HEK293T (cell line): ENCODE measurements around the gene ATP8A2.

Experiments
- CTCF ChIA-PET: fragments of 350-600 bp; formaldehyde crosslinking; extraction: SDS; loops from one replicate; lab custom pipeline; 2021; ENCODE audit warnings: antibody characterized with exemption, inconsistent platforms; lab: Yijun Ruan, JAX
- POLR2A ChIA-PET: fragments of 350-600 bp; formaldehyde crosslinking; extraction: SDS; loops from one replicate; lab custom pipeline; 2020; ENCODE audit warnings: antibody characterized with exemption, inconsistent platforms; lab: Yijun Ruan, JAX
- DNase-seq: peaks from one replicate; pipeline ENCODE4 v3.0.0; 2012; ENCODE audit warnings: mixed read lengths; ENCODE audit errors: extremely low spot score
- ARNT ChIP-seq: fragments of 450-650 bp; IDR thresholded peaks from 2 replicates; pipeline ENCODE4 v1.6.1; 2017; ENCODE audit warnings: mild to moderate bottlenecking
- BHLHE40 ChIP-seq: fragments of 450-650 bp; IDR thresholded peaks from 2 replicates; pipeline ENCODE4 v1.6.1; 2016; ENCODE audit warnings: mild to moderate bottlenecking, moderate library complexity, borderline replicate concordance
- CTBP1 ChIP-seq: fragments of 450-650 bp; IDR thresholded peaks from 2 replicates; pipeline ENCODE4 v1.6.1; 2016; ENCODE audit warnings: borderline replicate concordance
- ELF4 ChIP-seq: fragments of 450-650 bp; IDR thresholded peaks from 2 replicates; pipeline ENCODE4 v1.6.1; 2017; ENCODE audit warnings: antibody characterized with exemption
- FOXA1 ChIP-seq: fragments of 450-650 bp; IDR thresholded peaks from 2 replicates; pipeline ENCODE4 v1.6.1; 2016; ENCODE audit warnings: mild to moderate bottlenecking
- FOXK2 ChIP-seq: fragments of 450-650 bp; IDR thresholded peaks from 2 replicates; pipeline ENCODE4 v1.6.1; 2016; ENCODE audit warnings: mild to moderate bottlenecking
- FOXM1 ChIP-seq: fragments of 450-650 bp; IDR thresholded peaks from 2 replicates; pipeline ENCODE4 v1.6.1; 2017; ENCODE audit warnings: mild to moderate bottlenecking, borderline replicate concordance
- HDGF ChIP-seq: fragments of 450-650 bp; IDR thresholded peaks from 2 replicates; pipeline ENCODE4 v1.6.1; 2017; ENCODE audit warnings: antibody characterized with exemption, borderline replicate concordance
- L3MBTL2 ChIP-seq: fragments of 450-650 bp; conservative IDR thresholded peaks from 2 replicates; pipeline ENCODE4 v1.6.1; 2016; ENCODE audit warnings: mild to moderate bottlenecking
- LEF1 ChIP-seq: fragments of 450-650 bp; IDR thresholded peaks from 2 replicates; pipeline ENCODE4 v1.6.1; 2017; ENCODE audit warnings: mild to moderate bottlenecking, borderline replicate concordance
- NFRKB ChIP-seq: fragments of 450-650 bp; IDR thresholded peaks from 2 replicates; pipeline ENCODE4 v1.6.1; 2016; ENCODE audit warnings: mild to moderate bottlenecking, moderate library complexity
- PKNOX1 ChIP-seq: fragments of 450-650 bp; IDR thresholded peaks from 2 replicates; pipeline ENCODE4 v1.6.1; 2016
- SP1 ChIP-seq: fragments of 450-650 bp; IDR thresholded peaks from 2 replicates; pipeline ENCODE4 v1.6.1; 2017
- SUZ12 ChIP-seq: fragments of 450-650 bp; IDR thresholded peaks from 2 replicates; pipeline ENCODE4 v1.6.1; 2016; ENCODE audit warnings: mild to moderate bottlenecking
- TARDBP ChIP-seq: fragments of 450-650 bp; IDR thresholded peaks from 2 replicates; pipeline ENCODE4 v1.6.1; 2016
- ZNF384 ChIP-seq: fragments of 450-650 bp; IDR thresholded peaks from 2 replicates; pipeline ENCODE4 v1.6.1; 2016

Gene ATP8A2

GRCh38 chr13:25928941-25929505 is 557.2 kb downstream of the ATP8A2 start:
- ChIA-PET CTCF (no interaction called here), POLR2A (no interaction called here)
- no peak for TF ChIP-seq LEF1
- DNase-seq: no peak

DNA sequence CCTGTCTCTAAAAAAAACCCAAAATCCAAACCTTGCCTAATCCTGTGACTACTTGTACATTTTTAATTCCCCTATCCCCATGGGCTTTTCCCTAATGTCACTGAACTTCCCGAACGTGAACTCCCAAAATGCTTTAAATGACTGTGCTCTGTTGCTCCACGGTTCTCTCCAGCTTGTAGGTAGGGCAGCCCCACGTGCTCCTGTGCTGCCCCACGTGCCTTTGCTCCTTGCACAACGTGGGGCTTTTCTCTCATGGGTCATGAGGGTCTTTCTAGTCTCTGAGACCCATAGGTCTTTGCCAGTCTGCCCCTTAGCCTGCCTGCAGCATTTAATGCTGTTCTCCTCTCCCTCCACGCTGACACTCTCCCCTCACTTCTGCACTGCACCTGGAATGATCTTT is 558.0 kb downstream of the ATP8A2 start:
- POLR2A ChIA-PET: no interaction called here
- no peak for DNase-seq
- CTCF ChIA-PET: no interaction called here
- TF ChIP-seq TARDBP: no peak
- TF ChIP-seq HDGF: no peak
- TF ChIP-seq FOXM1: no peak
- TF ChIP-seq SUZ12: no peak
- TF ChIP-seq SP1: no peak
- TF ChIP-seq FOXK2: no peak
- TF ChIP-seq ARNT: no peak
- no peak for TF ChIP-seq FOXA1
- TF ChIP-seq PKNOX1: no peak
- no peak for TF ChIP-seq NFRKB
- TF ChIP-seq L3MBTL2: no peak
- TF ChIP-seq ZNF384: no peak
- TF ChIP-seq BHLHE40: no peak

DNA sequence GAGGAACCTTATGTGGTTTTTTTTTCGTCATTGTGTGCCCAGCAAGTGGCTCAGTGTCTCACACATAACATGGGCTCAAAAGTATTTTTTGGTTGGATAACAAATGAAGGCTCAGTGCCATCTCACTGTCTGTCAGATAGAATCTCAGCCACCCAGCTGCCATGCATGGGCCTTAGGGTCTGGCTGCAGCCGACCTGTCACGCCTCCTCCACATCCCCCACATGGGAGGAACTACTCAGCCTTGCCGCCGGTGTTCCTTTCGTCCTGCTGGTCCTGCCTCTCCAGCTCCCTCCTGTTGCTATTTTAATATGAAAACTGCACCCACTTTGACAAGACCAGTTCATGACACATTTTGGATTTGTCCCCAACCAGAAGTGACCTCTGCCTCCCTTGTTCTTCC is 558.9 kb downstream of the ATP8A2 start:
- ChIA-PET POLR2A (no interaction called here), CTCF (no interaction called here)
- TF ChIP-seq L3MBTL2: no peak
- DNase-seq: no peak

DNA sequence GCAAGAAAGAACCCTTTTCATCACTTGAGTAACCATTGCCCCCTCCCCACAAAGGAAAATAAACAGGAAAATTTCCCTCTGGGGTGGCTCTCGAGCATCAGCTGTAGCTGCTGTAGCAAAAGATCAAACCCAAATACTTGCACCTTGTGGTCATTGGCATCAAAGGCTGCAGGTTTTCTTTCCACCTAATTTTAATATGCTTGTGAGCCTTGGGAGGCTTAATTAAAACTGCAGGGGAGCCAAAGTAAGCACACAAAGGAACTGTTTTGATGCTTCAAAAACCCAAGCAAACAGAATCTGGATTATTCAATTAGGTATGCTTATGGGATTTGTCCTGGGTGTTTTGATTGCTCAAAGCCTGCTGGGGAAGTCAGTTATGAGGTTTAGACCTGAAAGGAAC is 560.6 kb downstream of the ATP8A2 start:
- no peak for DNase-seq
- ChIA-PET CTCF (no interaction called here), POLR2A (no interaction called here)
- TF ChIP-seq TARDBP: no peak
- no peak for TF ChIP-seq NFRKB
- TF ChIP-seq SUZ12: no peak
- no peak for TF ChIP-seq FOXA1
- TF ChIP-seq CTBP1: no peak
- no peak for TF ChIP-seq BHLHE40
- TF ChIP-seq L3MBTL2: no peak
- TF ChIP-seq ZNF384: no peak
- no peak for TF ChIP-seq PKNOX1
- no peak for TF ChIP-seq FOXK2
- no peak for TF ChIP-seq ARNT
- TF ChIP-seq ELF4: no peak

- POLR2A ChIA-PET: no interaction called here
- TF ChIP-seq ZNF384 (no peak), CTBP1 (no peak), LEF1 (no peak), NFRKB (no peak), ELF4 (no peak), BHLHE40 (no peak), HDGF (no peak)
- CTCF ChIA-PET: no interaction called here
- DNase-seq: no peak
Measured at GRCh38 chr13:25933520-25933919, 561.7 kb downstream of the ATP8A2 start.

DNA sequence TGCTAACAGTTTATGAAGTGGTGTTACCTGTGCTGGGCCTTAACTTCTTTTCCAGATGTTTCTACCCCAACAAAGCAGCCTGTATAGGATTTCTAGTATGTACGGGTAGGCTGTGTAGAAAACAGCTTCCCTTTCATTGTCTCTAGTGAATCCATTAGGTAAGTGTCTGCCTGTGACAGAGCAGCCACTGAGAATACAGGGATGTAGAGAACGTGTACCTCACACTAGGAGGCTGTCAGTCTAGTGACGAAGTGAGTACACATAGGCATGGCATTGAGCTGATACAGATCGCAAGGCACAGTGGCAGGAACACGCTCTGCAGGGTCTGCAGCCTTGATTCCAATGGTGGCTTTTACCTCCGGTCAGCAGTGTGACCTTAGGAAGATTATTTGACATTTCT is 562.4 kb downstream of the ATP8A2 start:
- DNase-seq: no peak
- TF ChIP-seq BHLHE40: no peak
- no peak for TF ChIP-seq FOXA1
- no peak for TF ChIP-seq SP1
- no peak for TF ChIP-seq ELF4
- no peak for TF ChIP-seq TARDBP
- TF ChIP-seq PKNOX1: no peak
- TF ChIP-seq SUZ12: no peak
- no peak for TF ChIP-seq FOXK2
- TF ChIP-seq L3MBTL2: no peak
- TF ChIP-seq CTBP1: no peak
- TF ChIP-seq LEF1: no peak
- TF ChIP-seq ZNF384: no peak
- no peak for TF ChIP-seq ARNT
- TF ChIP-seq HDGF: no peak
- TF ChIP-seq FOXM1: no peak
- no peak for TF ChIP-seq NFRKB
- POLR2A ChIA-PET: no interaction called here
- CTCF ChIA-PET: no interaction called here

DNA sequence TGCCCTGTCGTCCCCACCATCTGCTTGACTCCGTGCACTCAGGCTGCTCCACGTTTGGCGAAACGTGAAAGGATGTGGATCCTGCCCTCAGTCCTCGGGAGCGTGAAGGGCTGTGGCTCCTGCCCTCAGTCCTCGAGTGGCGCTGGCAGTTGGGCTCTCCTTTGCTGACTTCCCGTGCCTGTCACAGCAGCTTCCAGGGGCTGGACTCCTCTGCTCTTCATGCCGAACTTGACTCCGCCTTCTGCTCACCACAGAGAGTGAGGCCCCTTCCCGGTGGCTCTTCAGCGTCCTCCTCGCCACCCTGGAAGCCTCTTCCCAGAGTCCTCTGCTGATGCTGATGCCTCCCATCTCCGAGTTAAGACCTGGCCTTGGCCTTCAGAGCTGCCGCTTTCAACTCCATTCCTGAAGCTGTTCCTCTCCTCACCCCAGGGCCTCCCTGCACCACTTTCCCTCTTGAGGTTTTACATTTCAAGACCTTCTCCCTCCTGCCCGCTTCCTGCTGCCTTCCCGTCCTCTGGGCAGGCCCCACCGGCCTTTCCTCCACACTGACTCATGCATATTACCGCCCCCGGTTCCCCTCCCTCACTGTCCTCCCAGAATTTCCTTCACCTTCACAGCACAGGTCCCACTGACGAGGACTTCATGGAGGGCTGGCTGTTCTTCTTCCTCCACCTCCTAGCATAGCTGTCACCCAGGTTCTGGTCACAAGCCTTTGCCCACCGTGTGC is 568.4 kb downstream of the ATP8A2 start:
- CTCF ChIA-PET: no interaction called here
- POLR2A ChIA-PET: no interaction called here
- DNase-seq: no peak
- TF ChIP-seq CTBP1: no peak
- no peak for TF ChIP-seq SP1
- no peak for TF ChIP-seq TARDBP
- TF ChIP-seq ELF4: no peak
- no peak for TF ChIP-seq FOXK2
- no peak for TF ChIP-seq NFRKB
- no peak for TF ChIP-seq ZNF384
